Thyroid gland (tissue), 4 donors: ENCODE measurements around the gene WARS2. TPM values are rescaled to one million over a fixed set of nuclear protein-coding genes. Genes with fewer than 3 reads are reported as not detected.
"Not testable (repeated sequence)": the region's sequence is repeated elsewhere in the genome, so short reads cannot be mapped to it uniquely, and the experiment has no call there.

Experiments used
- DNase-seq, 2 donors: peaks; one replicate each; pipeline ENCODE4 v3.0.0-alpha.2; 2019
- H3K27ac ChIP-seq, 3 donors: fragments of 200-600 bp; sonication (generic); 1 replicate in 2 of 3; 2 replicates in 1 of 3; pipeline ENCODE4 v1.5.1; 2016 to 2019; ENCODE audit warnings: mild to moderate bottlenecking in 1 of 3, moderate library complexity in 1 of 3
- H3K27me3 ChIP-seq: fragments of 200-600 bp; sonication (generic); one replicate; pipeline ENCODE4 v1.5.1; 2019
- H3K36me3 ChIP-seq, 2 donors: fragments of 200-600 bp; sonication (generic); one replicate each; pipeline ENCODE4 v1.5.1; 2016 to 2019
- H3K4me1 ChIP-seq, 2 donors: fragments of 200-600 bp; sonication (generic); one replicate each; pipeline ENCODE4 v1.5.1; 2017 to 2019
- H3K4me3 ChIP-seq, 3 donors: fragments of 200-600 bp; sonication (generic); replicated peaks in 1 of 3; 1 replicate in 2 of 3; 2 replicates in 1 of 3; pipeline ENCODE4 v1.5.1; 2016; ENCODE audit warnings: mild to moderate bottlenecking in 1 of 3
- H3K9me3 ChIP-seq: fragments of 200-600 bp; sonication (generic); one replicate; pipeline ENCODE4 v1.5.1; 2017
- POLR2A ChIP-seq, 2 donors: fragments of 450-650 bp; IDR thresholded peaks; one replicate each; pipeline ENCODE4 v1.6.1; 2017; ENCODE audit warnings: antibody characterized with exemption in 2 of 2, mild to moderate bottlenecking in 2 of 2, moderate library complexity in 1 of 2
- WGBS, 2 donors: methylation state at CpG; one replicate each; pipeline ENCODE4 v1.1.5; 2017; 5-methylcytosine and 5-hydroxymethylcytosine counted together
- intact Hi-C: fragments of 100-400 bp; cut with DNase I; formaldehyde crosslinking; loops from one replicate; pipeline ENCODE4 v1.15.1; 2023
- total RNA-seq, 4 donors: library from RNA; depleted of rRNA; stranded (reverse); fragments of >200 nt; gene quantifications; one replicate each; pipeline ENCODE4 v1.2.3, GENCODE V29; 2016
- TF ChIP-seq, protein P1 (sequence below), 6 experiments: fragments of 200-600 bp in 3 of 6; fragments of 450-650 bp in 3 of 6; sonication (generic) in 3 of 6; IDR thresholded peaks; one replicate each; pipeline ENCODE4 v1.5.1; 2016 to 2019; ENCODE audit warnings: antibody characterized with exemption in 6 of 6, mild to moderate bottlenecking in 2 of 6, inconsistent platforms in 1 of 6, moderate library complexity in 1 of 6

The WARS2 gene
- total RNA-seq, 4 donors from 2014 or later = 21.4 to 35.1 (median 26.2) TPM

- Histone ChIP-seq H3K27me3 (no peaks in the 10 kb centered on the region), H3K4me1 (no peaks in the 10 kb centered on the region), H3K36me3 (peaks cover 6 to 10% of the 10 kb centered on the region in 2 donors), H3K27ac (peak overlapping the region in 1 of 3 donors; percentile 26), H3K4me3 (no peak overlapping the region), H3K9me3 (no peaks in the 10 kb centered on the region)
- intact Hi-C loops = no loop called here
- TF ChIP-seq, protein P1, sequence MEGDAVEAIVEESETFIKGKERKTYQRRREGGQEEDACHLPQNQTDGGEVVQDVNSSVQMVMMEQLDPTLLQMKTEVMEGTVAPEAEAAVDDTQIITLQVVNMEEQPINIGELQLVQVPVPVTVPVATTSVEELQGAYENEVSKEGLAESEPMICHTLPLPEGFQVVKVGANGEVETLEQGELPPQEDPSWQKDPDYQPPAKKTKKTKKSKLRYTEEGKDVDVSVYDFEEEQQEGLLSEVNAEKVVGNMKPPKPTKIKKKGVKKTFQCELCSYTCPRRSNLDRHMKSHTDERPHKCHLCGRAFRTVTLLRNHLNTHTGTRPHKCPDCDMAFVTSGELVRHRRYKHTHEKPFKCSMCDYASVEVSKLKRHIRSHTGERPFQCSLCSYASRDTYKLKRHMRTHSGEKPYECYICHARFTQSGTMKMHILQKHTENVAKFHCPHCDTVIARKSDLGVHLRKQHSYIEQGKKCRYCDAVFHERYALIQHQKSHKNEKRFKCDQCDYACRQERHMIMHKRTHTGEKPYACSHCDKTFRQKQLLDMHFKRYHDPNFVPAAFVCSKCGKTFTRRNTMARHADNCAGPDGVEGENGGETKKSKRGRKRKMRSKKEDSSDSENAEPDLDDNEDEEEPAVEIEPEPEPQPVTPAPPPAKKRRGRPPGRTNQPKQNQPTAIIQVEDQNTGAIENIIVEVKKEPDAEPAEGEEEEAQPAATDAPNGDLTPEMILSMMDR (IDR thresholded peaks at IDR 0.05) = no peak
- TF ChIP-seq POLR2A (IDR thresholded peaks at IDR 0.05) = no peak
- DNase-seq = no peak
- WGBS, 2 donors = 93 to 97% methylated on average over 2 of the region's 2 CpGs
Observed at GRCh38 chr1:119160409-119160808, 20.0 kb upstream of the WARS2 start.

DNA sequence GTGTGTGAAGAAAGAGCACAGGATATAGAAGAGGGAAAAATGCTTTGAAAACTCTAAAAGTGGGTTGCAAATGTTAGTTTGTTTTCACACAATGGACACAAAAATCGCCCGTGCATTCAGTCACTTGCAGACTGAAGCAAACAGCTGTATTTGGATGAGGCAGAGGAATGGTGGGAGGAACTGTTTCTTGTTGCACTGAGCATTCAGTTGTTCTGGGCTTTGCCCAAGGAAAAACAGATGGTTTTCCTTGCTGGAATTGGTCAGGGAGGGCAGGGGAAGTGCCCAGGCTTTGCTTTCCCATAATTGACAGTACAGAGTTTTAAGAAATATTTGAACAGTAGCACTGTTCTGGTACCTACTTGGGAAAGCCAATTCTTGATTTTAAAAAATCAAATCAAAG lies 19.5 kb upstream of the WARS2 start:
- Histone ChIP-seq H3K9me3 (no peaks in the 10 kb centered on the region), H3K4me3 (no peak overlapping the region), H3K27me3 (no peaks in the 10 kb centered on the region), H3K4me1 (no peaks in the 10 kb centered on the region), H3K27ac (peak overlapping the region in 1 of 3 donors; percentile 26), H3K36me3 (peaks cover 6 to 10% of the 10 kb centered on the region in 2 donors)
- WGBS, 2 donors = 83 to 91% methylated on average over 2 of the region's 2 CpGs
- intact Hi-C loops = no loop called here
- no peak for TF ChIP-seq POLR2A (IDR thresholded peaks at IDR 0.05)
- TF ChIP-seq, protein P1 (IDR thresholded peaks at IDR 0.05) = no peak
- DNase-seq = no peak

GRCh38 chr1:119159111-119159510 lies 18.7 kb upstream of the WARS2 start:
- no peak overlapping the region for H3K27ac ChIP-seq
- no peaks in the 10 kb centered on the region for H3K9me3 ChIP-seq
- no peak for TF ChIP-seq POLR2A (IDR thresholded peaks at IDR 0.05)
- TF ChIP-seq, protein P1 (IDR thresholded peaks at IDR 0.05) = no peak
- intact Hi-C loops = no loop called here
- H3K4me3 ChIP-seq = no peak overlapping the region
- peaks cover 6 to 10% of the 10 kb centered on the region in 2 donors for H3K36me3 ChIP-seq
- no peak for DNase-seq
- H3K4me1 ChIP-seq = no peaks in the 10 kb centered on the region
- 90 to 94% methylated on average over 2 of the region's 2 CpGs for WGBS, 2 donors
- H3K27me3 ChIP-seq = no peaks in the 10 kb centered on the region

- H3K9me3 ChIP-seq, H3K27me3 ChIP-seq, H3K4me3 ChIP-seq, DNase-seq, H3K4me1 ChIP-seq, H3K27ac ChIP-seq, intact Hi-C loops: not testable (repeated sequence)
- peaks cover 3 to 10% of the 10 kb centered on the region in 2 donors for H3K36me3 ChIP-seq
- 100% methylated on average over 2 to 6 of the region's 6 CpGs for WGBS, 2 donors
Observed at GRCh38 chr1:119156761-119157160, 16.3 kb upstream of the WARS2 start.

GRCh38 chr1:119155069-119155468 lies 14.6 kb upstream of the WARS2 start:
- H3K4me3 ChIP-seq, H3K4me1 ChIP-seq, H3K9me3 ChIP-seq, H3K27me3 ChIP-seq, DNase-seq, intact Hi-C loops, H3K27ac ChIP-seq: not testable (repeated sequence)
- H3K36me3 ChIP-seq = peaks cover 3 to 10% of the 10 kb centered on the region in 2 donors
- 97 to 99% methylated on average over 4 of the region's 4 CpGs for WGBS, 2 donors

DNA sequence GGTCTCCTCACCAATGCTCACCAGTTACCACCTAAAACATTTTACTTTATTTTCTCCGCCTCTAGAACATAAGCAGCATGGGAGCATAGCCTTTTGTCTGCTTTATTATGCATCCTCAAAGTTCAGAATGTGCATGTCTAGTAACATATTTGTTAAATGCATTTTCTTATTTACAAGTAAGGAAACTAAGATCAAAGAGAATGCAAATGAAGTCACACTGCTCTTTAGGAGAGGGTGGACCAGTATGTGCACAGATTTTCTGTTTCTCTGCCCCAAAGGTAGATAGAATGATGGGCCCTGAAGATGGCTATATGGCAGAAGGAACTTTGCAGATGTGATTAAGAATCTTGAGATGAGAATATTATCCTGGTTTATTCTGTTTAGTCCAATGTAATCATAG lies 9.7 kb upstream of the WARS2 start:
- no peaks in the 10 kb centered on the region for H3K27me3 ChIP-seq
- no peak overlapping the region for H3K27ac ChIP-seq
- H3K4me1 ChIP-seq = no peaks in the 10 kb centered on the region
- TF ChIP-seq POLR2A (IDR thresholded peaks at IDR 0.05) = no peak
- TF ChIP-seq, protein P1 (IDR thresholded peaks at IDR 0.05) = no peak
- no peaks in the 10 kb centered on the region for H3K36me3 ChIP-seq
- no peak overlapping the region for H3K4me3 ChIP-seq
- DNase-seq = no peak
- WGBS, 2 donors = 96 to 97% methylated on average over 1 of the region's 1 CpG
- H3K9me3 ChIP-seq = no peaks in the 10 kb centered on the region
- intact Hi-C loops = no loop called here
